Skeletal muscle tissue (tissue), 4 donors: ENCODE data around the gene STX1A. TPM values are rescaled to one million over a fixed set of nuclear protein-coding genes. Genes with fewer than 3 reads are reported as not detected.

ENCODE experiments used
- H3K27ac ChIP-seq: one replicate; pipeline ENCODE4 v1.7.0; 2013; ENCODE audit warnings: mild to moderate bottlenecking, low read depth, low read length, inconsistent platforms
- H3K27me3 ChIP-seq, 3 donors: one replicate each; pipeline ENCODE4 v1.7.0; 2013; ENCODE audit warnings: low read length in 3 of 3; ENCODE audit not compliant: control insufficient read depth in 3 of 3, insufficient read depth in 3 of 3
- H3K36me3 ChIP-seq, 3 donors: one replicate each; pipeline ENCODE4 v1.7.0; 2013; ENCODE audit warnings: low read length in 3 of 3; ENCODE audit not compliant: control insufficient read depth in 3 of 3, insufficient read depth in 3 of 3
- H3K4me1 ChIP-seq, 3 donors: one replicate each; pipeline ENCODE4 v1.7.0; 2013; ENCODE audit warnings: low read length in 3 of 3, mild to moderate bottlenecking in 3 of 3; ENCODE audit not compliant: control insufficient read depth in 3 of 3, insufficient read depth in 3 of 3
- H3K4me3 ChIP-seq, 3 donors: one replicate each; pipeline ENCODE4 v1.7.0; 2013; ENCODE audit warnings: low read length in 3 of 3
- H3K9ac ChIP-seq, 3 donors: one replicate each; pipeline ENCODE4 v1.7.0; 2013; ENCODE audit warnings: low read length in 3 of 3, mild to moderate bottlenecking in 3 of 3, moderate library complexity in 2 of 3, low read depth in 1 of 3
- H3K9me3 ChIP-seq, 3 donors: one replicate each; pipeline ENCODE4 v1.7.0; 2013; ENCODE audit warnings: low read length in 3 of 3; ENCODE audit not compliant: control insufficient read depth in 3 of 3
- total RNA-seq: library from RNA; depleted of rRNA; stranded (reverse); fragments of >200 nt; gene quantifications from one replicate; pipeline ENCODE4 v1.2.3, GENCODE V29; 2014
- donor health status: Osteomylitis.

Gene STX1A
- total RNA-seq, 1 donor from 2014 or later, result 8.4 TPM

- Histone ChIP-seq H3K9ac (no peak overlapping the region), H3K27me3 (no peaks in the 10 kb centered on the region), H3K27ac (no peak overlapping the region), H3K36me3 (no peaks in the 10 kb centered on the region), H3K4me1 (peaks cover 3 to 11% (median 6%) of the 10 kb centered on the region in 3 donors), H3K4me3 (no peak overlapping the region), H3K9me3 (no peaks in the 10 kb centered on the region)
Observed at GRCh38 chr7:73712773-73713172, 6.7 kb downstream of the STX1A start.

- Histone ChIP-seq H3K27me3 (no peaks in the 10 kb centered on the region), H3K4me3 (no peak overlapping the region), H3K36me3 (peaks cover 0 to 2% (median 0%) of the 10 kb centered on the region in 3 donors), H3K27ac (no peak overlapping the region), H3K9me3 (no peaks in the 10 kb centered on the region), H3K4me1 (no peaks in the 10 kb centered on the region), H3K9ac (no peak overlapping the region)
Observed at GRCh38 chr7:73708961-73709549, 10.4 kb downstream of the STX1A start.

GRCh38 chr7:73707045-73707631 is 12.3 kb downstream of the STX1A start:
- H3K4me1 ChIP-seq, result no peaks in the 10 kb centered on the region
- H3K9me3 ChIP-seq, result no peaks in the 10 kb centered on the region
- no peaks in the 10 kb centered on the region for H3K27me3 ChIP-seq
- H3K9ac ChIP-seq, result no peak overlapping the region
- H3K4me3 ChIP-seq, result no peak overlapping the region
- H3K27ac ChIP-seq, result no peak overlapping the region
- peaks cover 0 to 2% (median 0%) of the 10 kb centered on the region in 3 donors for H3K36me3 ChIP-seq

GRCh38 chr7:73706126-73707044 is 13.1 kb downstream of the STX1A start:
- Histone ChIP-seq H3K36me3 (peaks cover 0 to 2% (median 0%) of the 10 kb centered on the region in 3 donors), H3K27ac (no peak overlapping the region), H3K4me1 (no peaks in the 10 kb centered on the region)

GRCh38 chr7:73705551-73705920 is 13.9 kb downstream of the STX1A start:
- peaks cover 0 to 2% (median 0%) of the 10 kb centered on the region in 3 donors for H3K36me3 ChIP-seq
- H3K27ac ChIP-seq, result no peak overlapping the region
- H3K9me3 ChIP-seq, result no peaks in the 10 kb centered on the region
- H3K4me3 ChIP-seq, result no peak overlapping the region
- H3K9ac ChIP-seq, result no peak overlapping the region
- no peaks in the 10 kb centered on the region for H3K27me3 ChIP-seq
- H3K4me1 ChIP-seq, result no peaks in the 10 kb centered on the region

More at GRCh38 chr7:73706126-73707044, 13.1 kb downstream of the STX1A start:
- H3K27me3 ChIP-seq, result no peaks in the 10 kb centered on the region
- H3K9ac ChIP-seq, result no peak overlapping the region
- H3K9me3 ChIP-seq, result no peaks in the 10 kb centered on the region
- no peak overlapping the region for H3K4me3 ChIP-seq

GRCh38 chr7:73704640-73705550 is 14.6 kb downstream of the STX1A start:
- peaks cover 0 to 2% (median 0%) of the 10 kb centered on the region in 3 donors for H3K36me3 ChIP-seq
- H3K27me3 ChIP-seq, result no peaks in the 10 kb centered on the region
- H3K27ac ChIP-seq, result no peak overlapping the region
- no peaks in the 10 kb centered on the region for H3K9me3 ChIP-seq
- no peak overlapping the region for H3K9ac ChIP-seq
- no peaks in the 10 kb centered on the region for H3K4me1 ChIP-seq
- no peak overlapping the region for H3K4me3 ChIP-seq

- no peaks in the 10 kb centered on the region for H3K9me3 ChIP-seq
- no peak overlapping the region for H3K9ac ChIP-seq
- no peak overlapping the region for H3K27ac ChIP-seq
- peaks cover 3 to 11% (median 4%) of the 10 kb centered on the region in 3 donors for H3K36me3 ChIP-seq
- no peaks in the 10 kb centered on the region for H3K27me3 ChIP-seq
- H3K4me3 ChIP-seq, result no peak overlapping the region
- no peaks in the 10 kb centered on the region for H3K4me1 ChIP-seq
Observed at GRCh38 chr7:73703757-73704639, 15.5 kb downstream of the STX1A start.

- Histone ChIP-seq H3K27me3 (no peaks in the 10 kb centered on the region), H3K36me3 (peaks cover 9 to 17% (median 11%) of the 10 kb centered on the region in 3 donors), H3K4me1 (no peaks in the 10 kb centered on the region), H3K9me3 (no peaks in the 10 kb centered on the region), H3K9ac (no peak overlapping the region), H3K27ac (no peak overlapping the region), H3K4me3 (no peak overlapping the region)
Observed at GRCh38 chr7:73703225-73703624, 16.2 kb downstream of the STX1A start.

GRCh38 chr7:73702665-73703064 is 16.8 kb downstream of the STX1A start:
- no peak overlapping the region for H3K4me3 ChIP-seq
- H3K9ac ChIP-seq, result no peak overlapping the region
- H3K27me3 ChIP-seq, result no peaks in the 10 kb centered on the region
- H3K27ac ChIP-seq, result no peak overlapping the region
- H3K4me1 ChIP-seq, result no peaks in the 10 kb centered on the region
- peaks cover 10 to 17% (median 16%) of the 10 kb centered on the region in 3 donors for H3K36me3 ChIP-seq
- no peaks in the 10 kb centered on the region for H3K9me3 ChIP-seq
